NCI-H146 treated with DMSO at 0.1 percent for 48 hours (cell line): Measurements from ENCODE around the gene PADI3.
"Not testable (repeated sequence)": the region's sequence is repeated elsewhere in the genome, so short reads cannot be mapped to it uniquely, and the experiment has no call there.

Experiments
- DNase-seq: peaks from one replicate; lab custom pipeline; 2025; ENCODE audit not compliant: unreplicated experiment; lab: John Stamatoyannopoulos, UW

The PADI3 gene

GRCh38 chr1:17321857-17322390 is 73.0 kb downstream of the PADI3 start:
- DNase-seq: not testable (repeated sequence)

GRCh38 chr1:17328855-17329254 is 80.0 kb downstream of the PADI3 start:
- no peak for DNase-seq

- DNase-seq: no peak
Measured at GRCh38 chr1:17329610-17330009, 80.7 kb downstream of the PADI3 start.

- no peak for DNase-seq
Measured at GRCh38 chr1:17330856-17331255, 82.0 kb downstream of the PADI3 start.

GRCh38 chr1:17333081-17333480 is 84.2 kb downstream of the PADI3 start:
- no peak for DNase-seq
